GM19372 (cell line): ENCODE data around the gene PMM2.
"Not testable (repeated sequence)": the region's sequence is repeated elsewhere in the genome, so short reads cannot be mapped to it uniquely, and the experiment has no call there.

Source experiments
- ATAC-seq: cut with Tn5 transposase; IDR thresholded peaks from one replicate; pipeline ENCODE4 v1.9.1; 2021; ENCODE audit warnings: mild to moderate bottlenecking, low read depth, moderate library complexity; ENCODE audit not compliant: unreplicated experiment

Gene PMM2

DNA sequence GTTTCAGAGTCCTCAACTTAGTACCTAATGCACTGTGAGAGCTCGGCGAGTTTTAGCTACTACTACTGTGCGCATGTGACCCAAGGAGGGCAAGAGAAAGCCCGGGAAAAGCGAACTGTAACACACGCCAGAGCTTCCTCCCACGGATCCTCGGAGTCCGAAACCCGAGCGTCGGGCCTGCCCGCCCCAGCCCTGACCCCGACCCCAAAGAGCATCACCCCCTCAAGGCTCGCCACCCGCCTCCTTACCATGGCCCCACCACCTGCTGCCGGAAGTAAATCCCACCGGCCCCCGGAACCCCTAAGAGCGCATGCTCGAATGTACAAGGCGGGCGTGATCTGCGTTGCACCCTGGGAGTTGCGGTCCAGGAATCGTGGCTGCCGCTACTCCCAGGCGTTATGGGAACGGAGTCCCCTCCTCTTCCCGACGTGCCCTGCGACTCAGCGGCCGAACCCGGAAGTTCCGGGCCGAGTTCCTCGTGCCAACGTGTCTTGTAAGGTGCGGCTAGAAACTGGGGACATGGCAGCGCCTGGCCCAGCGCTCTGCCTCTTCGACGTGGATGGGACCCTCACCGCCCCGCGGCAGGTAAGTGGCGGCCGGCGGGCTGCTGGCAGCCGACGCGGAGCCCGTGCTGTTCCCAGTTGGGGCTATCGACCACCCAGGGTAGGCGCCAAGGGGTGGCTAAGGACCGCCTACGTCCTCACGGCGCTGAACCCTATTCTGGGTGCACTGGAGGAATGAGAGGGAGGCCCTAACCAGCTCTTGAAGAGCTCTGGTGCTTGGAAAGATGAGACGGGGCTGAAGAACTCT lies at the start of gene PMM2, which contains the start of gene TMEM186:
Gene PMM2 (plus strand): TSS at position 476 of the 810 bp plus-strand sequence. CDS start 44 bp downstream, at position 520.
Gene TMEM186 (minus strand): TSS at position 276 of the 810 bp plus-strand sequence. CDS start 25 bp downstream, at position 251.
- ATAC-seq = peak; percentile 92

DNA sequence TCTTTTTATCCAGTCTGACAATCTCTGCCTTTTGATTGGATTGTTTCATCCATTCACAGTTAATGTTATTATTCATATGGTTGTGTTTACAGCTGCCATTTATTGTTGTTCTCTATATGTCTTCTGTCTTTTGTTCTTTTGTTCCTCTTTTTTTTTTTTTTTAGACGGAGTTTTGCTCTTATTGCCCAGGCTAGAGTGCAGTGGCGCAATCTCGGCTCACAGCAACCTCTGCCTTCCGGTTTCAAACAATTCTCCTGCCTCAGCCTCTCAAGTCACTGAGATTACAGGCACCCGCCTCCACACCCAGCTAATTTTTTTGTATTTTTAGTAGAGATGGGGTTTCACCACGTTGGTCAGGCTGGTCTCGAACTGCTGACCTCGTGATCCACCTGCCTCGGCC lies 48.7 kb upstream of the PMM2 start:
- not testable (repeated sequence) for ATAC-seq

DNA sequence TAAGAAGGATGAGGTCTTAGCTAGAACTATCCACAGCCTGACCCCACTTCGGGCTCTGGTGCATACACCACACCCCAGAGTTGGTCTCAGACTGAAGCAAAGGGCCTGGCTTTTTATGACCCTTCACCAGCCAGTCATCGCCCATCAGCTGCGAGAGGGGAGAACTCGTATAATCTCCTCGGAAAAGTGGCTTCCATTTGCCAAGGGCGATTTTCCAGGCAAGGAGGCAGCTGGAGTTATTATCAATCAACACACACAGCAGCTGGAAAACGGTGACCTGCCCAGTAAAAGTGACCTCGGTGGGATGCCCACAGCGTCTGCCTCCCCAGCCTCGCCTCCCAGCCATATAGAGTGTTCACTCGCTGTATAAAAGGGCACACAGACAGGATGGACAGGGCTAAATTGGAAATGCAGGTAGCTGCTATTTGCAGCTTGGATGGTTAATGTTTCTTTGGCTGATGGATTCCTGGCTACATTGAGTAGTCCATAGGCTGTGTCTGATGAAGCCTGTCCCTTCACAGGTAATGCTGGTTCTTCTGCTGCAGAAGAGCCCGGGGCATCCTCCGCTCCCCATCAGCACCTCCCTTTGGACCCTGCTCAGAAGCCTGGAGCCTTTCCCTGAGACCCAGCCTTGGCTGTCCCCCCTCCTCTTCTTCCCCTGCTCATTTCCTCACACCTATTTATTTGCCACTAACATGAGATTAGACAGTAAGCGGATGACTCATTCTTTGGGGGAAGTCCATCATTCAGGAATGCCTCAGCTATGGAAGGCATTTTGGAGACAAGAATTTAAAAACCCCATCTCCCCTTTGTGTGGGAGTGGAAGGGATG lies 45.9 kb upstream of the PMM2 start:
- ATAC-seq = no peak

DNA sequence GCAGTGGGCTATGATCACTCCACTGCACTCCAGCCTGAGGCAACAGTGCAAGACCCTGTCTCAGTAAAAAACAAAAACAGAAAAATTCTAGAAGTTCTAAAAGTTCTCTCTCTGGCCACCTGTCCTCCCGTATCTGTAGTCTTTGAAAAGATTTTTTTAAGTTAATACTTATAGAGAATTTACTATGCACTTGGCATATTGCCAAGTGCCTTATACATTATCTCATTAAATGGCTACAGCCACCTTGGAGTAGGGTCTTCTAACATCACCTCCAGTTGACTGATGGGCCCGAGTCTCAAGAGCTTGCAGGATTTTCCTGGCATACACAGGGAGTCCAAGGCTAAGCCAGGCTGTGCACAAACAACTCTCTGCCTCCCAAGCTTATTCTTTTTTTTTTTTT lies 44.9 kb upstream of the PMM2 start:
- ATAC-seq = no peak

DNA sequence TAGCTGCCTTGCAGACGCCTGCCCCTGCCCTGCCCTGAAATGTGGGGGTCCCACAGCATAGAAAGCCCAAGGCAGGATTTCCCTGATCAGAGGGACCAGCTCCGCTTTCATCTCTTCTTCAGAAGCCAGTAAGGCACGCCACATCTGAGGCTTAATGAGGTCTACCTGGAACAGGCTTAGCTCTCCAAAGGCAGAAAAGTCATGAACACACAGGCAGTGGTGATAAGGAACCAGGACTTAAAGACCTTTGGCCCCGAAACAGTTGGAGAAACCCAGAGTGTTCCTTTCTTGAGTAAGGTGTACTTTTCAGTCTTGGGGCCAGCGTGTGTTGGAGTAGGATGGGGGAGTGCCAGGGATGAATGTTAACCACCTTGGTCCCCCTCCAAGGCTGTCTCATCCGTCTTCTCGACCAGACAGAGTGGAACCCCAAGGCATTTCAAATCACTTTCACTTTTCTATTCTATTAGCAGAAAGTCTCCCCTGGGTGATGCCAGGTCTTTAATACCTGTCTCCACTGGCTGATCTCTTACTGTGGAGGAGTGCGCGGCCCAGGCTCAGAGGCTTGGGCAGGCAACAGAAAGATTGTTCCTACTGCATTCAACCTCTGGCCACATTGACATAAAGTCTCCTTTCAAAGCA lies 44.1 kb upstream of the PMM2 start:
- ATAC-seq = no peak

DNA sequence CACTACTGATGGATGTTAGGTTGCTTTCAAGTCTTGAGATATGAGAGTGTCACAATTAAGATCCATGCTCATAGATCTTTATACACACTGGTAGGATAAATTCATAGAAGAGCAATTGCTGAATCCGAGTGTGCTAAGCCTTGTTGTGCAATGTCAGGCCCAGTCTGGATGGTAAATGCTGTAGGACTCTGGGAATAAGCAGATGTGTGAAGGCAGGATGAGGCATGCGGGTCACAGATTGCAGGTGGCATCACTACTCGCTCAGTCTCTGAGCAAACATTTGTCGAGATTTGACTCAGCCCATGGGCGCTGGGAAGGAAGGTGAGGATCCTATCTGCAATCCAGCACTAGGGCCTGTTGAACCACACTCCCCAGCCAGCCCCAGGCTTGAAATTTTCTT lies 40.9 kb upstream of the PMM2 start:
- ATAC-seq = no peak

DNA sequence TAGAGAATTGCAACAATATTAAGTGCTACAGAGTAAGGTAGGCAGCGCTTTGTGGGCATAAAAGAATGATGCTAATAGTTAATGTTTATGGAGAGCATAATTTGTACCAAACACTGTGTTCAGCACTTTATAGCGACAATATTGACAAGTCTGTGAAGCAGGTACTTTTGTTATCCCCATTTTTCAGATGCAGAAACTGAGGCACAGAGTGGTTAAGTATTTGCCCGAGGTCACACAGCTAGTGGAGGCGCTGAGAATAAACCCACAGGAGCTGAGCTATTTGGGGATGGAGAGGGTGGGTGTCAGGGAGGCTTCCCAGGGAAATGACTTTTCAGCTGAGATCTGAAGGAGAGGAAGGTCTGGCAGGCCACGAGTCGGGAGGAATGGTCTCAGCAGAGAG lies 39.6 kb upstream of the PMM2 start:
- no peak for ATAC-seq

DNA sequence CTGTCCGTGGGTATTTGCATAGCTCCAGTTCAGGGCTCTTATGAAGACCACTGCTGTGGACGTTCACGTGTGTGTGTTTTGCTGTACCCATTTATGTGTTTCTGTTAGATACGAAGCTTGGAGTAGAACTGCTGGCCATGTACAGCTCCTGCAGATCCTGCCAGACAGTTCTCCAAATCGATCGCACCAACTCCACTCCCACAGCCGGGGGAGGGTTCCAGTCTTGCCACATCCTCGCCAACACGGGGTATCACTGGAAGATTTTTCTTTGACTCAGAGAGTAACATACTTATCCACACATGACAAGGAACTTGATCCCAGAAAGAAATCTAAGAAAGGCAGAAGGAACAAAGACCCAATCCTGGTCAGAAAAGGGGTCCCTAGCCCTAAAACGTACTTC lies 37.6 kb upstream of the PMM2 start:
- no peak for ATAC-seq

DNA sequence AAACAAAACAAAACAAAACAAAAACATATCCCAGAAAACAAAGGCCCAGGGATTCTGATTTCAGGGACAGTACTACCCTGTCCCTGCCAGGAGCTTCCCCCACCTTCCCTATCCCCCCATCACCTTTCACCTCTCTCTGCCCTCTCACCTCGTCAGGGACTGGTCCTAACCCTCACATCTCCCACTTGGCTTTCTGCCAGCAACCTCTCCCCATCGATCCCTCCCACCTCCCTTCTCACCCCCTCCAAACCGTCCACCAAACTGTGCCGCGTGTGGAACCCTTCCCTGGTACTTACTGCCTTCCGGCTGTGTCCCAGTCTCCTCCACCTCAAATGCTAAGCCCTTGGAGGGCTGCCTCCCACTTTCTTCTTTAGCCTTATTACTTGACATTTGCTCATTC lies 36.6 kb upstream of the PMM2 start:
- no peak for ATAC-seq

DNA sequence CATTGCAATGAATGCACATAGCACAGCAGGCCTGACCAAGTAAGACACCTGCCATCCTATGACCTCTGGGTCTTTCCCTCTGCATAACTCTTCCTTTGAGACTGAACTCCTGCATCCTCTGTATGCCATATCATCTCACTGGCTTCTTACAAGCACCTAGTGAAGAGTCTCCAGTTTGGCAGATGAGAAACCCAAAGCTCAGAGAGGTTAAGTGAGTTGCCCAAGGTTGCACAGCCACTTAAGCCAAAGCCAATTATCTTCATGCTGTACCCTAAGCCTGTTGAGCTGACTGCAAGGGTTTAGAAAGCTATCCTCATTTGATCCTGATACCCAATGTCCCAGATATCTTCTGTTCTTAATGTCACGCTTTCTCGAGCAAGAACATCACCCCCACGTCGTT lies 35.4 kb upstream of the PMM2 start:
- no peak for ATAC-seq

DNA sequence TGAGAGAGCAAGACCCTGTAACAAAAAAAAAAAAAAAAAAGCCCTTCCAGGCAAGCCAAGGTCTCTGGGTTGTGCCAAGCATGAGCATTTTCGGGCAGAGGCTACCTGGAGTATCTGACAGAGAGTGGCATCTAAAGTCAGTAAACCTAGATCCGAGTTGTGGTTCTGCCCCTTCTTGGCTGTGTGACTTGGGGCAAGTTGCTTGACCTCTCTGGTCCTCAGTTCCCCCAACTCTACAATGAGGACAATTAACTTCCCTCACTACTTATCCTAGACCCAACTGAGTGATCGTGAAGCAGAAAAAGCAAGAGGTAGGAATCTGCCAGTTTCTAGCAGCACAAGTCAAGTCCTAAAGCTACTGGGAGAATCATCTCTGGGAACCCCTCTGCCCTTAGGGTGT lies 34.6 kb upstream of the PMM2 start:
- no peak for ATAC-seq

DNA sequence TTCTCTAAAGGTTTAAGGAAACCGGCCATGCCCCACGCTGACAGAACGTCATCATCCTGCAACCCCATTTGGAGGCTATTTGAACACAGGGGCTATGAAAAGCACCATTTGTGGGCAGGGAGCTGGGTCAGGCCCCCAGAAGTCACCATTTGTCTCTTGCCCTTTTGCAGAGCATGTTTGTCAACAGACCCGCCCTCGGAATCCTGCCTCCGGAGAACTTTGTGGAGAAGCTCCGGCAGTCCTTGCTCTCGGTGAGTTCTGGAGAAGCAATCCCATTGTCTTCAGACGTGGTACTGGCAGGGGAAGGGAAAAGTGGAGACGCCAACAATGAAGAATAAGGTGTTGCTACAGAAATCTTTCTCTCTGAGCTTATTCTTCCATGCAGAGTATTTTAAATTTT lies 33.7 kb upstream of the PMM2 start:
- no peak for ATAC-seq

DNA sequence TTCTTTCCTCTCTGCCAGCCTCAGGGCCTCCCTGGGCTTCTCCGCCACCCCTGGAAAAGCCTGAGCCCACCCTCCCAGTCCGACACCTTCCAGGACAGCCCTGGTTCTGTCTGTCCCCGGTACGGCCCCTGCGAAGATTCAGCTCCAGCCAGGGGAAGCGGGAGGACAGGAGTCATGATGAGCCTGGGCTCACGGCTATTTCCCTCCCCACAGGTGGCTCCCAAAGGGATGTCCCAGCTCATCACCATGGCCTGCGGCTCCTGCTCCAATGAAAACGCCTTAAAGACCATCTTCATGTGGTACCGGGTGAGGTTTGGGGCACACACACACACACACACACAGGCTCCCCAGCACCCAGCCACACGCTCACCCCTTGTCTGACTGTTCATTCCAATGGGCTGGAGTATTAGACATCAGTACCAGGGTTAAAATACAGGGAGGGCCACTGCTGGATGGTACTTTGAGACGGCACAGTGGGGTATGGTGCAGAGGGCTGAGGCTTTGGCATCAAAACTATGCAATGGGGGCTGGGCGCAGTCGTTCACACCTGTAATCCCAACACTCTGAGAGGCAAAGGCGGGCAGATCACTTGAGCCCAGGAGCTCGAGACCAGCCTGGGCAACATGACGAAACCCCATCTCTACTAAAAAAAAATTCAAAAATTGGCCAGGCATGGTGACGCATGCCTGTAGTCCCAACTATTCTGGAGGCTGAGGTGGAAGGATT lies 33.0 kb upstream of the PMM2 start:
- no peak for ATAC-seq

DNA sequence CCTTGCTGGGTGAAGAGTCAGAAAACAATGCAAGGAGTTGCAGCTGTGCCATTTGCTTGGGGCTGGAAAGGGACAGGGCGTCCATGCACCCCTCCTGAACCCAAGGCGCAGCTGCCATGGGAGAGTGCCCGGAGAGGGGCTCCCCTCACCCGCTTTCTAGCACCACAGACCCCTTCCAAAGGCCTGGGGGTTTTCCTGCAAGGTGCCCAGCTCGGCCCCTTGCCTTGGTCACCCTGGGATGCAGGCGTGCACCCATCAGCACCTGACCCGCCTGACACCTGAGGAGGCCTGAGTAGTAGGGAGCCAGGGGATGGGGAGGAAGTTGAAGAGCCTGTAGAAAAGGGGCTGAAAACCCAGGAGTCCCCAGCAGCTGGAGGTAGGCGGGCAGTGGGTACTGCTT lies 30.5 kb upstream of the PMM2 start:
- ATAC-seq = no peak

DNA sequence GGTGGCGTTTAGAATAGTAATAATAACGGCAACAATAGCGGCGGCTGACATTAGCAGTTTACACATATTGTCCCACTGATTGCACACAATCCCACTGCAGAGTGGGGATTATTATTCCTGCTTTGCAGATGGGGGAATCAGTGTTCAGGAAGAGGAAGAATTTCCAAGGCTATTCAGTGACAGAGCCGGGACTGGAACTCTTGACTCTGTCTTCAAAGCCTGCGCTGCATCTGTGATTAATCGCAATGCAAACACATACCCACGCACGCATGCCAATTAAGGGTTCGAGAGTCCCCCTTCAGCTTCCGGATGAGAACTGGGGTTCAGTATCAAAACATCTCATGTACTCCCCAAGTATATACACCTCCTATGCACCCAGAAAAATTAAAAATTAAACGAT lies 29.4 kb upstream of the PMM2 start:
- ATAC-seq = no peak

DNA sequence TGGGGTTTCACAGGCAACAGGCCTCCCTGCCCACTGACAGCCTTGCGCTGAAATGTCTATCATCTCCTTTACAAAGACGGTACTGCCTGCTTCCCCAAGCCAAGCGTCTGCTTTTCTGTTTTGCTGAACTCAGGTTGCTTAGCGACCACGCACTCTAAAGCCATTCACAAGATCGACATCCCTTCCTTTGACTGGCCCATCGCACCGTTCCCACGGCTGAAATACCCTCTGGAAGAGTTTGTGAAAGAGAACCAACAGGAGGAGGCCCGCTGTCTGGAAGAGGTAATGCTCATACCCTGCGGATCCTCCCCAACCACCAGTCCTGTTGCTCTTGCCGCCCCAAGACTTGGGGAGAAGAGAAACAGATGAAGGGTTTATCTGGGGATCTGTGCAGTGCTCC lies 28.9 kb upstream of the PMM2 start:
- no peak for ATAC-seq

DNA sequence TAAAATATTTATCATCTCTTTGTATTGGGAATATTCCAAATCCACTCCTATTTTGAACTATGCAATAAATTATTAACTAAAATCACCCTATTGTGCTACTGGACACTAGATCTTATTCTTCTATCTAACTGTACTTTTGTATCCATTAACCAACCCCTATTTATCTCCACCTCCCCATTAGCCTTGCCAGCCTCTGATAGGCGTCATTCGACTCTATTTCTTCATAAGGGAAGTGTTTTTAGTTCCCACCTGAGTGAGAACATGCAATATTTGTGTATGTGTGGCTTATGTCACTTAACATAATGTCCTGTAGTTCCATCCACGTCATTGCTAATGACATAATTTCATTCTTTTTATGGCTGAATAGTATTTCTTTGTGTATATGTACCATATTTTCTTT lies 24.1 kb upstream of the PMM2 start:
- ATAC-seq = no peak

DNA sequence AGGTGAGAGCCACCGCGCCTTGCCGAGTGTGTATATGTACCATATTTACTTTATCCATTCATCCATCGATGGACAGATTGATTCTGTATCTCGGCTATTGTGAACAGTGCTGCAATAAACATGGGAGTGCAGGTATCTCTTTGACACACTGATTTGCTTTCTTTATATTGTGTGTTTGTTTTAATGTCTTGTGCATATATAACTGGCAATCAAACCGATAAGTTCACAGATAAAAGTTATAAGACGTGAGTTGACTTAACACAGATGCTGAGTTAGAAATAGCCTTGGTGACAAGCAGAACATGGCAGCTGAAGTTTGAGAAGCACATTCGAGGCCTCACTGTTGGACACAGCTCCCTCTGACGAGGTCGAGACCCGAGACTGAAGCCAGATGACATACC lies 23.4 kb upstream of the PMM2 start:
- ATAC-seq = no peak

DNA sequence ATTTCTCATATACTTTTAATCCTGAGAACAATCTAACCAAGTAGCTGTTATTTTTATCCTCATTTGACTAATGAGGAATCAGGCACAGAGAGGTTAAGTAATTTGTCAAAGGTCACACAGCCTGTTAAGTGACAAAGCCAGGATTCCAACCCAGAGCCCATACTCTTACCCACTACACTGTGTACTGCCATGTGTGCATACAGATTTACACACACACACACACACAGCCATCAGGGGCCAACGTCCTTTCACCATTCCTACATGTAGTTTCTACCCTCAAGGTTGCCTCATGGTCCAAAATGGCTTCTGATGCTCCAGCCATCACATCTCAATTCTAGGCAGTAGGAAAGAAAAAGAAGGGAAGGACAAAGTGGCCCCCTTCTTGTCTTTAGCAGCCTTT lies 22.3 kb upstream of the PMM2 start:
- ATAC-seq = no peak

DNA sequence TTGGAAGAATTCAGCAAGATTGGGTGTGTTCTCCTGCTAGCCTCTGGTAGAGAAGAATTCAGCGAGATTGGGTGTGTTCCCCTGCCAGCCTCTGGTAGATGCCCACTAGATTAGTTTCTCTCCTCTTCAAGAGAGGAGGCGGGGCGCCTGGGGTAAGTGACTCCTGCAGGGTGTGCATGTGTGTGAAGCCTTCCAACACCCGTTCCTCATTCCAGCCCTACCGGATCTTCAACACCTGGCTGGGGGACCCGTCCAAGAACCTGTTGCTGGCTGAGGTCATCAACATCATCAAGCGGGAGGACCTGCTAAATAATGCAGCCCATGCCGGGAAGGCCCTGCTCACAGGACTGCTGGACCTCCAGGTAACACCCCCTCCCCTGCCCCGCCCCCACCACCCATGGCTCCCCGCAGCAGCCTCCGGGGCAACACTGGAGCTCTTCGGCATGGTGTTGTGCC lies 21.5 kb upstream of the PMM2 start:
- ATAC-seq = no peak

DNA sequence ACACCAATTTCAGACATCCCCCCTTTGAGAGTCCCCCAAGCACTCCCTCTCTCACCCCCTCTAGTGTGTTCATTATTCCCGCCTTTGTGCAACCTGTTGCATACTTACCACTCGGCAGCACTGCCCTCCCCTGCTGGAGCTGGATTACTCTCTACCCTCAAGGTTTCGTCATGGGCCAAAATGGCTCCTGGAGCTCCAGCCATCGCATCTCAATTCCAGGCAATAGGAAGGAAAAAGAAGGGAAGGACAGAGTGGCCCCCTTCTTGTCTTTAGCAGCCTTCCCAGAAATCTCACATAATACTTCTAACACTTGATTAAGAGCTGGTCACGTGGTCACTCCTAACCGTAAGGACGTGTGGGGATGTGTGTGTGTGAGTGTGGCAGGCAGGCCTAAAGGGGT lies 20.4 kb upstream of the PMM2 start:
- no peak for ATAC-seq
